Left forelimb (tissue), 1 donor: Measurements from ENCODE around the gene PANX2.

Experiments
- DNase-seq: peaks from one replicate; pipeline ENCODE4 v3.0.0-alpha.2; 2018; ENCODE audit warnings: low spot score

PANX2 gene

DNA sequence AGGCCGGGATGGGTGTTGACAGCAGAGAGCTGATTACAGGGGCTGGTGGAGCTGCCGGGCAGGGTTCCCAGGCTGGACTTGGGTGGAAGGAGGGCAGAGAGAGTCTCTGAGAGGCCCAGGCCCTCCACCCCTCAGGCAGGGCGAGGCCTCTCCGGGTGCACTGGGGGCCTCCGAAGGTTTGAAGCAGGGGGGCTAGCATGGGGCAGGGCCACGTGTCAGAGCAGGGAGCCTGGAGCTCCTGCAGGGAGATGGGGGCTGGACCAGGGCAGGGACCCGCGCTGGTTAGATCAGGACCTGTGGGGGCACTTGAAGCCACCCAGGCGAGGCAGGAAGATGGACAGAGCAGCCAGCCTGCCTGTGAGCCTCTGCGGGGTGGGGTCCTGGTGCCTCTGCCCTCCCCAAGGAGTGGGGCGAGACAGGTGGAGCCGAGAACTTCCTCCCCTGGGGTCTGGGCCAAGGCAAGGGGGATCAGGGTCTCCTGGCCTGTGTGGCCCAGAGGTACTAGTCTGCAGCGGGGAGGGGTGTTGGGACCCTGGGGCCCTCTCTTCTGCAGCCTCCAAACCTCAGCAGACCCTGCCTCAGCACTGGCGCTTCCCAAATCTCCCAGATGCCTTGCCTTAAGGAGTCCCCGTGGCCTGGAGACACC, 911 bp downstream of the PANX2 start:
- DNase-seq = no peak

DNA sequence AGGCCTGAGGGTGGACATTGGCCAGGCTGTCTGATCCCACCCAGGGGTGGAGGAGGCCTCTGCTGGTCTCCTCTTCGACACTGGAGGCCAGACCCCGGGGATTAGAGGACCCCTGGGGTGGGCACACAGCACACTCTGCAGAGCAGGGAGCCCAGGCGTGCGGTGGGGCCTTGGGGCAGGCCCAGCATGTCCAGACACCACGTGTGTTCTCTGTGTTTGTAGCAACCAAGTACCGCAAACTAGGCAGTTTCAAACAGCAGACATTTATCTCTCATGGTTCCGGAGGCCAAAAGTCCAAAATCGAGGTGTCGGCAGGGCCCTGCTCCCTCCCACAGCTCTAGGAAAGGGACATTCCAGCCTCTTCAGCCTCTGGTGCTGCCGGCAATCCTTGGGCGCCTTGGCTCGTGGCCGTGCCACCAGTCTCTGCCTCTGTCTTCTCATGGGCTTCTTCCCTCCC, 1.5 kb downstream of the PANX2 start:
- no peak for DNase-seq

DNA sequence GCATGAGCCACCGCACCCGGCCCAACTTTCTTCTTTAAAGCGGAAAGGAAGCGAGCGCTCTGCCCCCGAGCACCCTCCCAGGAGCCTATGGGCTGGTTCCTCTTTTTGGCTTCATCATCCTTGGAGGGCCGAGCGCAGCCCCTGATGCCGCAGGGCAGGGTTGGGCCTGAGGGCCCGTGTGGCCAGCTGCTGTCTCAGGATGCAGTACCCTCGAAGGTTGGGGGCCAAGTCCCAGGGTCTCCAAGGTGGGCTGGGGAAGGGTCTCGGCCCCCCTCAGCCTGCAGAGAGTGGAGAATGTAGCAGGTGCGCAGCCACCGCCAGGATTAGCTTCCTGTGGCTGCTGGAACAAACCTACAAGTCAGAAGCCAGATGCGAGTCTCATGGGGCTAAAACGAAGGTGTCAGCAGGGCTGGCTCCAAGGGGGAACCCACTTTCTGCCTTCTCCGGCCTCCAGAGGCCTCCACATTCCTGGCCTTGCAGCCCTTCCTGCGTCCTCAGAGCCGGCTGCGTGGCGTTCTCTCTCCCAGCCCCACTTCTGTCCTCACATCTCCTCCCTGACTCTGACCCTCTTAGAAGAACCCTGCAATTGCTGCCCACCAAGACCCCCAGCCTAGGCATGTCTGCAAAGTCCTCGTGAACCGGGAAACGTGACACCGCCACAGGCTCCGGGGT, 2.9 kb downstream of the PANX2 start:
- DNase-seq = no peak

DNA sequence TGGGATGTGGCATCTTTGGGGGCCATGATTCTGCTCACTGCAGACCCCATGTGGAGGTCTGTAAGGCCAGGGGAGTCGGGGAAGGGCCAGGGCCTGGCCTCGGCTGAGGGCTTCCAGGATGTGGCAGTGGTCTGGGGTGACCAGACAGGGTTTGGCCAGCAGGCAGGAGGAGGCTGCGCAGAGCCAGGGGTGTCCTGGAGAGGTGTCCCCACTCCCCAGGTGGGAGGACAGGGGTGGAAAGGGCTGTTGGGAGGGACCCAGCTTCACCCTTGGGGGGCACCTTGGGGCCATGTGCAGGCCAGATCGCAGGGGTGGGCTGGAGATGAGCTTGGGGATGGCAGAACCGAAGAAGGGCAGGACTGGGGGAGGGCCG, 3.4 kb downstream of the PANX2 start:
- no peak for DNase-seq

DNA sequence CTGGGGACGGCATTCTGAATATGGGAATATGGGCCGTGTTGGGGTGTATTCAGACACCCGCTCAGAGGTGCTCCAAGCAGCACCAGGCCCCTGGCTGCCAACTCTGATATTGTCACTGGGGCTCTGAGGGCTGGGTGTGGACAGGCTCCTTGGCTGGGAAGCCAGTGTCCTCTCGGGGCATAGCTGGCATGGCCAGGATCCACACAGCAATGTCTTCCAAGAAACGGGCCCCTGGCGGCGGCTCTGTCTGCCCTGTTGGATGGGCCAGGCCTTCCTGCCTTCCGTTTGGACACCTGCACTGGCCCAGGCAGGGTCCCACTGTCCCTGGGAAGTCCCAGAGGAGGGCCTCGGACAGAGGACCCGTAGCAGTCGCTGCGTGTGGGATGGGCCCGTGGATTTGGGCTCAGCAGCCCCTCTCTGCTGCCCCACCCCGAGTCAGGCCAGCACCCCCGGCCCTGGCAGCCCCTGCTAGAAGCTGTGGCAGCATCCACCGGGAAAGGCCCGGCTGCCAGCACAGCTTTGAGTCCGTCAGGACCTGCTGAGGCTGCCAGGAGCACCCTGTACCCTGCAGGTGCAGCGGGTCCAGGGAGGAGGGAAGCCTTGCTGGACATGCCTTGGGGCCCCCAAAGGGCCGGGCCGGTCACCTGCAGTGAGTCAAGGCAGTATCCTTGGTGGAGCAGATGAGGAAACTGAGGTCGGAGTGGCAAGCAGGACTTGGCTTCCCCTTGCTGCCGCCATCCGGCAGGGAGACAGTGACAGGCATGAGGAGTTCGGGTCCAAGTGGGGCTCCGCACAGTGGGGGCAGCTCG, 4.1 kb downstream of the PANX2 start:
- DNase-seq = no peak

DNA sequence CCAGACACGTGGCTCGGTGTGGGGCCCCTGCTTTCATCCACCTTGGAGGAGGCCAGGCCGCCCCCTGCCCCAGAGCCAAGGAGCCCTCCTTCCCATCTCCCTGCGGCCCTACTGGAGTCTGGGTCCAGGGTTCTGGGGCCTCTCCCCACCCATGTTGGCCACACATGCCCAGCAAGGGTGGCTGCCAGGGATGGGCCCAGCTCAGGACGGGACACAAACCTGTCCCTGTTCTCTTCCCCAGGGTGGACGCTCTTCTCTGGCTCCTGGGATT, 4.6 kb downstream of the PANX2 start:
- no peak for DNase-seq

DNA sequence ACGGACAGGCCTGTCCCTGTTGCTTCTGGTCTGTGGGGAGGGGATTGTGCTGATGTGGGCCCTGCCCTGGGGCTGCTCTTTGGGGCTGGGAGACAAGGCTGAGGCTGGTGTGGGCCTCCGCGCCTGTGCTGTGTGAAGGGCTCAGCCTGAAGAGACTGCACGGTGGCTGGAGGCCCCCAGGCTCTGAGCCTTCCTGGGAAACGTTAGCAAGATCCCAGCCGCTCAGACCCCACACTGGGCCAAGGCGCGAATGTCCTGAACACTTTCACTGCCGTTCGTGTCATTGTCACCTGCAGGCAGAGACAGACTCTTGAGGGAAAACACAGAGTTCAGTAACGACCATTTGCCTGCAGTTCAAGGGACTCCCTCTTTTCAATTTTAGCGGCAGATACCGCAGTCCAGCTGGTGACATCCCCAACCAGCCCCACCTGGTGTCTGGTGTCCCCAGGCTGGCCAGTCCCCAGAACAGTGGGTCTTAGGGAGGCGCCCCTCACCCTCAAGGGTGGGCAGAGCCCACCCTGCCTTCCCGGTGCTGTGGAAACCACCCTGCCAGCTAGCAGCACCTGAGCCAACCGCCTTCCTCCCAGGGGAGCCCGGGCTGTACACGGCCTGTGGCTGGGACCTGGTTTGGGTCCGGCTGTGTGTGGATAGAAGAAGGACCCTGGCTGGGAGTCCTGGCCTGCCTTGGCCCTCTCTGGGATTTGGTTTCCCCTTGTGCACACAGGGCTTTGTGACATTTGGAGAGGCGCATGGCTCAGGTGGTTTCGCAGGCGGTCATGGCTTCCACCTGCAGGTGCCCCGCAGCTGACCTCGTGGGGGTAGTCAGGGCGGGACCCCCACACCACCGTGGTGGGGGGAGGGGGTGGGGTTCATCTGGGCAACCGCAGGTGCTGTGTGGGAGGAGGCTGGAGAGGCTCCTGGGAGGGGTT, 5.7 kb downstream of the PANX2 start:
- DNase-seq = no peak

DNA sequence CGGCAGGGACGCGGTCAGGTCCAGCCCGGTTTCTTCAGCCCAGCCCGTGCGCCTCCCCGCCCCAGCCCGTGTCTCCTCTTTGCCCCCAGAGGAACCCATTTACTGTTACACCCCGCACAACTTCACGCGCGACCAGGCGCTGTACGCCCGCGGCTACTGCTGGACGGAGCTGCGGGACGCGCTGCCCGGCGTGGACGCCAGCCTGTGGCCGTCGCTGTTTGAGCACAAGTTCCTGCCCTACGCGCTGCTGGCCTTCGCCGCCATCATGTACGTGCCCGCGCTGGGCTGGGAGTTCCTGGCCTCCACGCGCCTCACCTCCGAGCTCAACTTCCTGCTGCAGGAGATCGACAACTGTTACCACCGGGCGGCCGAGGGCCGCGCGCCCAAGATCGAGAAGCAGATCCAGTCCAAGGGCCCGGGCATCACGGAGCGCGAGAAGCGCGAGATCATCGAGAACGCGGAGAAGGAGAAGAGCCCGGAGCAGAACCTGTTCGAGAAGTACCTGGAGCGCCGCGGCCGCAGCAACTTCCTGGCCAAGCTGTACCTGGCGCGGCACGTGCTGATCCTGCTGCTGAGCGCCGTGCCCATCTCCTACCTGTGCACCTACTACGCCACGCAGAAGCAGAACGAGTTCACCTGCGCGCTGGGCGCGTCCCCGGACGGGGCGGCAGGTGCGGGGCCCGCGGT, 6.5 kb downstream of the PANX2 start:
- no peak for DNase-seq

DNA sequence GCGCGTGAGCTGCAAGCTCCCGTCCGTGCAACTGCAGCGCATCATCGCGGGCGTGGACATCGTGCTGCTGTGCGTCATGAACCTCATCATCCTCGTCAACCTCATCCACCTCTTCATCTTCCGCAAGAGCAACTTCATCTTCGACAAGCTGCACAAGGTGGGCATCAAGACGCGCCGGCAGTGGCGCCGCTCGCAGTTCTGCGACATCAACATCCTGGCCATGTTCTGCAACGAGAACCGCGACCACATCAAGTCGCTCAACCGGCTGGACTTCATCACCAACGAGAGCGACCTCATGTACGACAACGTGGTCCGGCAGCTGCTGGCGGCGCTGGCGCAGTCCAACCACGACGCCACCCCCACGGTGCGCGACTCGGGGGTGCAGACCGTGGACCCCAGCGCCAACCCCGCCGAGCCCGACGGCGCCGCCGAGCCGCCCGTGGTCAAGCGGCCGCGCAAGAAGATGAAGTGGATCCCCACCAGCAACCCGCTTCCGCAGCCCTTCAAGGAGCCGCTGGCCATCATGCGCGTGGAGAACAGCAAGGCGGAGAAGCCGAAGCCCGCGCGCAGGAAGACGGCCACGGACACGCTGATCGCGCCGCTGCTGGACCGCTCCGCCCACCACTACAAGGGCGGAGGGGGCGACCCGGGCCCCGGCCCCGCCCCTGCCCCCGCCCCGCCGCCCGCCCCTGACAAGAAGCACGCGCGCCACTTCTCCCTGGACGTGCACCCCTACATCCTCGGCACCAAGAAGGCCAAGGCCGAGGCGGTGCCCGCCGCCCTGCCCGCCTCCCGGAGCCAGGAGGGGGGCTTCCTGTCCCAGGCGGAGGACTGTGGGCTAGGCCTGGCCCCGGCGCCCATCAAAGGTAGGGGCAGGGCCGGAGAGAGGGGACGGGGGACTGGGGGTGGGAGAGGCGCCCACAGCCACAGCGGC, 7.3 kb downstream of the PANX2 start:
- no peak for DNase-seq

DNA sequence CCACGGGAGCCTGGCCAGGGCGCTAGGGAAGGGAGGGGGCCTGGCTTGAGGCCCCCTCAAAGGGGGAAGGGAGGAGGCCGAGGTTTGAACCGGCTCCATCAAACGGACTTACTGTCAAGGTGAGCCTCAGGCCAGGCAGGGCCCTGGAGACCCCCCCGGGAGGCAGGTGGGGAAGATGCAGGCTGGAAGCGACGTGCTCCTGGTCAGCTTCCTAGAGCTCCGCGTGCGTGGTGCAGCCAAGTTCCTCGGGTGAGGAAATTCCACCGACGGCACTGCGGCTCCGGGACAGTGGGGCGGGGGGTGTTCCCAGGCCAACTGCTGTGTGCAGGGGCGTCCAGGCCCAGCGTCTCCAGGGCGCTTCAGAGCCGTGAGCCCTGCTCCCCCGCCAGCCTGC, 7.9 kb downstream of the PANX2 start:
- no peak for DNase-seq

DNA sequence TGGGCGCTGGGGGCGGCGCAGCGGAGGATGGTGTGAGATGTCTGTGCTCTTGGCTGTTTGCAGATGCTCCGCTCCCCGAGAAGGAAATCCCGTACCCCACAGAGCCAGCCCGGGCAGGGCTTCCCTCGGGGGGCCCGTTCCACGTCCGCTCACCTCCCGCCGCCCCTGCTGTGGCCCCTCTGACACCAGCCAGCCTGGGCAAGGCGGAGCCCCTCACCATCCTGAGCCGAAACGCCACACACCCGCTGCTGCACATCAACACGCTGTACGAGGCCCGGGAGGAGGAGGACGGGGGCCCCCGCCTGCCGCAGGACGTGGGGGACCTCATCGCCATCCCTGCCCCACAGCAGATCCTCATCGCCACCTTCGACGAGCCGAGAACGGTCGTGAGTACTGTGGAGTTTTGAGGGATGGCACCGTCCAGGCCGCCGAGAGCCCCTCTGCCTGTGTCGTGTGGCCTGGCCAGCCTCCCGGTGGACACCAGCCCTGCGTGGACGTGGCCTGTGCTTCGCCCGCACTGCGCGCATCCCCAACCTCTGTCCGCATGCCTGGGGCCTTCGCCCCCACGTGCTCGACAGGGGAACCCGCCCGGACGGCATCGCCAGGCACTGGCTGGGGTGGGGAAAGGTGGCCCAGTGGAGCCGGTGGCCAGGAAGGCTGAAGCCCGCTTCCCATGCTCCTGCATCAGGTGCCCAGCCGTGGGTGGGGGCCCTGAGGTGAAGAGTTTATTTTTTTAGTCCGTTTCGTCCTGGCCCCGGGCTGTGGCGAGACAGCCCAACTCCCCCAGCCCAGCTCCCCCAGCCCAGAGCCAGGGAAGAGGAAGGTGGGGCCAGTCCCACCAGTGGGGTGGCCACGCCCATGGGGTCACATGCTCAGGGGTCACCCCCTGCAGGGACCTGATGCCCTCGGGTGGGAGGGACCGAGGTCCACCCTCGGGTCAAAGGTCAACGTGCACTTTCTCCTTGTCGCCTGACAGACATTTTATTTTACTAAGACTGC, 8.6 kb downstream of the PANX2 start:
- no peak for DNase-seq

DNA sequence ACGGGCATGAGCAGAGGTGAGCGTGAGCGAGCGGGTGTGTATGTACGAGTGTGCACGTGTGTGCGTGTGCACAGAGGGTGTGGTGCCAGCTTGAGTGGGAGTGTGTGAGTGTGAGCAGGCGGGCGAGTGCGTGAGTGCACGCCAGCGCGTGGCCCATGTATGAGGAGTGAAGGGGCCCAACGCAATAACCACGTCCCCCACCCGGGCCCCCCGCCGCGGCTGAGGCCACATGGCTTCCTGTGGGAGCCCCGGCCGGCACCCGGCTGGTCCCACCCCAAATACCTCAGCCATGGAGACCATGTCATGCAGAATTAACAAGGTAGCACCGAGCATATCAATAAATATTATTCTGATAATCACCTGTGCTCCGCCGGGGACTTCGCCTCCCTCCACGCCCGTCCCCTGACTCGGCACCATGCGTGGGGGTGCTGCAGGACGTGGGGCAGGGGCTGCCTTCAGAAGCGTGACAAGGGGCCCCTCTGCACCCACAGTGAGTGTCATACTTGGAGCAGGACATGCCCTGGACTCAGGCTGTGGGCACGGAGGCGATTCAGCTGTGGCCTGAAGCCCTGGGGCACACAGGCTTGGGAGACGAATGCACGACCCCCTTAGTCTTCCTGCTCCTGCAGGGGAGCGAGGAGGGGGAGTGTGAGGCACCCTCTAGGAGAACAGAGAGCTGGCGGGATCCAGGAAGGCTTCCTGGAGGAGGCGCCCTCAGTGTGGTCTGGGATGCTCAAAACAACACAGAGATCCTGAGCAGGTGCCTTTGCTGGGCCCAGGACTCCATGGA, 9.6 kb downstream of the PANX2 start:
- no peak for DNase-seq

DNA sequence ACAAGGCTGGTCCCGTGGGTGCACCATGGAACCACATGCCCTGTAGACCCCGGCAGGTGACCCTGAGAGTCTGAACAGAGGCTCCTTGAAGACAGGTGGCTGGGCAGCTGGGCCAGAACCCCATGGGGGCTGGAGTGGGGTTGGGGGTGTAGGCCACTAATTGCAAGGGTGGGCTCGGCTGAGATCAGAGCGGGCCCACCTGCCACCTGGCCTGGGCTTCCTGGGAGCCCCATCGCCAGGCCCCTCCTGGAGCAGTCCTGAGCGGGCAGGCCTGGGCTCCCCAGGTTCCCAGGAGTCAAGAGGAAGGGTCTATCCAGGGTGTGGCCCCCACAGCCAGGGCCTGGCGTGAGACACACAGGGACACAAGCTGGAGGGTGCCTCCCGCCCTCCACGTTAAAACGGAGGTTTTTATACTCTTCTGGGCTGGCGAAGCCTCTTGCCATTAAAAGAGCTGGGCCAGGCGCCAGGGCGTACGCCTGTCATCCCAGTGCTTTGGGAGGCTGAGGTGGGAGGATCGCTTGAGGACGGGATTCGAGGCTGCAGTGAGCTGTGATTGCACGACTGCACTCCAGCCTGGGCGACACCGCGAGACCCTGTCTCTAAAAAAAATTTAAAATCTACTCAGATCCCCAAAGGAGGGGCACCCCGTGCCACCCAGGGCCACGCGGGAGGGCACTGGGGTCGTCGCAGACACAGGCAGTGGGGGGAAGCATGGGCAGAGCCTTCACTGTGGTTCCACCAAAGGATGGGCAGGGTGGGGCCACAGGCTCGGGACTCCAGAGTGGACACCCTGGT, 10.4 kb downstream of the PANX2 start:
- no peak for DNase-seq

DNA sequence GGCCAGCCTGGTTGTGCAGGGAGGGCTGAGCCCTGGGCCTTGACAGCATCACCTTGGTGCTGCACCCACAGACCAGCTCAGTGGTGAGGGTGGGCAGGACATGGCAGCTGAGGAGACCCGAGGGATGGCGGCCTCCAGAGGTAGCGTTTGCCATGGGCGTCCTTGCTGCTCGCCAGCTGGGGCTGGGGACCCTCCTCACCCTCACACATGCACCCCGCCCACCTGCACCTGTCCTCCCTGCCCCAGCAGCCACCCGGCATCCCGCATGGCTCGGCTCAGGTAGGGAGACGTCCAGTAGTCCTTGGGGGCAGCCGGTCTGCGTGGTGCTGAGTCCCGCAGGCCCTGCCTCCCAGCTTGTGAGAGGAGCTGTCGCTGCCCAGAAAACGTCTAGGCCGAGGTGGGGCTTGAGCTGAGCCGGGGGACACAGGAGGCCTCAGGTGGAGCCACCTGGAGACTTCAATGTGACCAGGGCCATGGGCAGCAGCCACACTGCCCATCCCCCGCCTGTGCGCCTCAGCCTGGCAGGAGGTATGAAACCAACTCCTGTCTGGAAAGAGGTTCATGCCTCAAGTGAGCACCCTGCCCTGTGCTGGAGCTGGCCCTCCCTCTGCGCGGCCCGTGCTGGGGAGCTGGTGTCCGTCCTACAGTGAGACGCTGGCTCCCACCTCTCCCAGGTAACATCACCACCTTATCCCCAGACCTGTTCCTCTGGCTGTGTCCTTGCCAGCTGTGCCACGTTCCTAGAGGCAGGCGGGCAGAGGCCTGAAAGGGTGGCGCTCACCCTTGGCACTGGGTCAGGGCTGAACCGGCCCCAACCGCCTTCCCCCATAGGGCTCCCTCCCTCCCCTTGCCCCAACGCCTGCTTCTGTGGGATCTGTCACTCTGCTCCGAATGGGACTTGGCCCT, 11.9 kb downstream of the PANX2 start:
- DNase-seq = no peak

DNA sequence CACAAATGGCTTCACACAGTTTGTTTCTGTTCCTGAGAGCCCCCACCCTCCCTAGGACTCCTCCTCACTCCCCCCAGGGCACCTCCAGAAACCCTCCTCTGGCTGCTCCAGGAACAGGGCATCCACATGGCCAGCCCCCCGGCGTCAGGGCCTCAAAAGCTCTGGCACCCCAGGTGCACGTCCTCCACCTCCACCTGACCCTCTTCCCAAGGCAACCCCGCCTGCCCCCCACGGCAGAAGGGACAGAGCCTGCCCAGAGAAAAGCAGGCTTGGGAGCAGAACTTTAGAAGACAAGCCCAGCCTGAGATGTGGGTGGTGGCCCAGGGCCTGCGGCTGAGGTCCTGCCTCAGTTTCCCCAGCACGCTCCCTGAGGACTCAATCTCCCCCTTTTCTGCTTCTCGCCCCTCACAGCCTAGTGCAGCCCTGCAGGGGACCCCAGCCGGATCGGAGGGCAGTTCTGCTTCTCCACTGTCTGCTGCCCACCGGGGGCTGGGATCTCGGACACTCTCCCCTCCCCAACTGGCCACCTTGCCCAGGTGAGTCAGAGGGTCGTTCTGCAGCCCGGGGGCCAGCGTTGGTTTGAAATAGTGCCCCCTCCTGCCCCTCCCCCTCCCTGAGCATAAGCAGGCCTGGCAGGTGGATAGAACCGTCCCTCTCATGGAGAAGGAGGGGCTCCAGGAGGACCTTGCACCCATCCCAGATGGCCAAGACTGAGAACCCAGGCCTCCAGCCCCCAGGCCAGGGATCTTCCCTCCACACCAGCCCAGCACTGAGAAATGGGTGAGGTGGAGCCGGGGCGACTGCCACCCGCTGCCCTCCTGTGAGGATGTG, 12.8 kb downstream of the PANX2 start:
- DNase-seq = no peak
